Measurements from ENCODE around the gene TOPAZ1.

DNA sequence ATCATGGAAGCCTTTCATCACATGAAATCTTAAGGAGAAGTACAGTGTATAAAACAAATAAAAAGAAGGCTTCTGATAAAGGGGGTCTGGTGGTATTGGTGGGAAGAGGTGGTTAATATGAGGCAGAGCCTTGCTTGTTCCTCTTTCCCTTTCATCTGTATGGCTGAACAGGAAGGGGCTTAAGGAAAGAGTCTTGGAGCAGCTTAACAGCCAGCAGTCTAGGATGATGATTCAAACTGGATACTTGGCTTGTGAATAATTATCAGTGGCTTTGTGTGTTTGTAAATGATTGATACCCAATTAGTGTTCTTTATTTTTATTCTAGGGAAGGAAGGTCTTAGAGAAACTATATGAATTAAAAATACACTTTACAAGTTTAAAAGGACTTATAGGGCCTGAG is 67.8 kb downstream of the TOPAZ1 start:
- TF ChIP-seq, protein P1, sequence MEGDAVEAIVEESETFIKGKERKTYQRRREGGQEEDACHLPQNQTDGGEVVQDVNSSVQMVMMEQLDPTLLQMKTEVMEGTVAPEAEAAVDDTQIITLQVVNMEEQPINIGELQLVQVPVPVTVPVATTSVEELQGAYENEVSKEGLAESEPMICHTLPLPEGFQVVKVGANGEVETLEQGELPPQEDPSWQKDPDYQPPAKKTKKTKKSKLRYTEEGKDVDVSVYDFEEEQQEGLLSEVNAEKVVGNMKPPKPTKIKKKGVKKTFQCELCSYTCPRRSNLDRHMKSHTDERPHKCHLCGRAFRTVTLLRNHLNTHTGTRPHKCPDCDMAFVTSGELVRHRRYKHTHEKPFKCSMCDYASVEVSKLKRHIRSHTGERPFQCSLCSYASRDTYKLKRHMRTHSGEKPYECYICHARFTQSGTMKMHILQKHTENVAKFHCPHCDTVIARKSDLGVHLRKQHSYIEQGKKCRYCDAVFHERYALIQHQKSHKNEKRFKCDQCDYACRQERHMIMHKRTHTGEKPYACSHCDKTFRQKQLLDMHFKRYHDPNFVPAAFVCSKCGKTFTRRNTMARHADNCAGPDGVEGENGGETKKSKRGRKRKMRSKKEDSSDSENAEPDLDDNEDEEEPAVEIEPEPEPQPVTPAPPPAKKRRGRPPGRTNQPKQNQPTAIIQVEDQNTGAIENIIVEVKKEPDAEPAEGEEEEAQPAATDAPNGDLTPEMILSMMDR (IDR thresholded peaks at IDR 0.05) = no peak
- TF ChIP-seq EP300 (IDR thresholded peaks at IDR 0.05) = no peak
- TF ChIP-seq POLR2A (IDR thresholded peaks at IDR 0.05) = no peak
- no peak for TF ChIP-seq POLR2AphosphoS5 (IDR thresholded peaks at IDR 0.05)
